Peyer's patch (tissue), 4 donors: ENCODE results near the gene ERC1. TPM values are rescaled to one million over a fixed set of nuclear protein-coding genes. Genes with fewer than 3 reads are reported as not detected.

ENCODE experiments used
- DNase-seq, 3 donors: peaks; one replicate each; pipeline ENCODE4 v3.0.0-alpha.2; 2017 to 2019
- H3K27ac ChIP-seq, 4 donors: fragments of 200-600 bp; sonication (generic); one replicate each; pipeline ENCODE4 v1.5.1; 2016 to 2019
- H3K27me3 ChIP-seq, 2 donors: fragments of 200-600 bp; sonication (generic); one replicate each; pipeline ENCODE4 v1.5.1; 2019
- H3K36me3 ChIP-seq, 3 donors: fragments of 200-600 bp; sonication (generic); one replicate each; pipeline ENCODE4 v1.5.1; 2016 to 2019
- H3K4me1 ChIP-seq, 4 donors: fragments of 200-600 bp; sonication (generic); one replicate each; pipeline ENCODE4 v1.5.1; 2016 to 2019
- H3K4me3 ChIP-seq, 4 donors: fragments of 200-600 bp; sonication (generic); 1 replicate in 3 of 4; 2 replicates in 1 of 4; pipeline ENCODE4 v1.5.1; 2016 to 2019; ENCODE audit warnings: mild to moderate bottlenecking in 1 of 4
- H3K9me3 ChIP-seq, 4 donors: fragments of 200-600 bp; sonication (generic); one replicate each; pipeline ENCODE4 v1.5.1; 2016 to 2019; ENCODE audit warnings: mild to moderate bottlenecking in 1 of 4
- CTCF ChIP-seq, 6 experiments: fragments of 450-650 bp in 4 of 6; fragments of 200-600 bp in 2 of 6; sonication (generic) in 1 of 6; IDR thresholded peaks; one replicate each; pipeline ENCODE4 v1.5.1; 2017 to 2019; ENCODE audit warnings: antibody characterized with exemption in 6 of 6, mild to moderate bottlenecking in 3 of 6, moderate library complexity in 1 of 6
- POLR2A ChIP-seq, 2 donors: fragments of 450-650 bp; IDR thresholded peaks; one replicate each; pipeline ENCODE4 v1.5.1; 2017; ENCODE audit warnings: antibody characterized with exemption in 2 of 2, mild to moderate bottlenecking in 2 of 2, moderate library complexity in 2 of 2
- total RNA-seq, 4 donors: library from RNA; depleted of rRNA; stranded (reverse); fragments of >200 nt; gene quantifications; one replicate each; pipeline ENCODE4 v1.1.0, GENCODE V29; 2016

ERC1 gene
- total RNA-seq, 4 donors from 2014 or later: 26.5 to 184 (median 31.7) TPM

- H3K9me3 ChIP-seq: no peaks in the 10 kb centered on the region
- no peaks in the 10 kb centered on the region for H3K4me1 ChIP-seq
- DNase-seq: no peak
- no peak overlapping the region for H3K4me3 ChIP-seq
- H3K27me3 ChIP-seq: no peaks in the 10 kb centered on the region
- no peak overlapping the region for H3K27ac ChIP-seq
- TF ChIP-seq POLR2A (IDR thresholded peaks at IDR 0.05) (no peak), CTCF (IDR thresholded peaks at IDR 0.05) (no peak)
- H3K36me3 ChIP-seq: no peaks in the 10 kb centered on the region
Observed at GRCh38 chr12:1302201-1302870, 311.3 kb downstream of the ERC1 start.

- no peak overlapping the region for H3K27ac ChIP-seq
Observed at GRCh38 chr12:1305063-1305434, 314.0 kb downstream of the ERC1 start.

GRCh38 chr12:1305791-1306500, 314.9 kb downstream of the ERC1 start:
- DNase-seq: no peak
- Histone ChIP-seq H3K27ac (no peak overlapping the region), H3K36me3 (no peaks in the 10 kb centered on the region), H3K4me1 (no peaks in the 10 kb centered on the region), H3K27me3 (no peaks in the 10 kb centered on the region), H3K4me3 (no peak overlapping the region), H3K9me3 (no peaks in the 10 kb centered on the region)
- no peak for TF ChIP-seq POLR2A (IDR thresholded peaks at IDR 0.05)
- no peak for TF ChIP-seq CTCF (IDR thresholded peaks at IDR 0.05)

More at GRCh38 chr12:1305063-1305434, 314.0 kb downstream of the ERC1 start:
- TF ChIP-seq CTCF (IDR thresholded peaks at IDR 0.05) (no peak), POLR2A (IDR thresholded peaks at IDR 0.05) (no peak)
- no peak for DNase-seq
- Histone ChIP-seq H3K9me3 (no peaks in the 10 kb centered on the region), H3K36me3 (no peaks in the 10 kb centered on the region), H3K27me3 (no peaks in the 10 kb centered on the region), H3K4me3 (no peak overlapping the region), H3K4me1 (no peaks in the 10 kb centered on the region)

GRCh38 chr12:1306817-1307216, 315.8 kb downstream of the ERC1 start:
- no peaks in the 10 kb centered on the region for H3K27me3 ChIP-seq
- H3K36me3 ChIP-seq: no peaks in the 10 kb centered on the region
- H3K4me1 ChIP-seq: no peaks in the 10 kb centered on the region
- H3K4me3 ChIP-seq: no peak overlapping the region
- TF ChIP-seq CTCF (IDR thresholded peaks at IDR 0.05) (no peak), POLR2A (IDR thresholded peaks at IDR 0.05) (no peak)
- H3K27ac ChIP-seq: no peak overlapping the region
- no peaks in the 10 kb centered on the region for H3K9me3 ChIP-seq
- no peak for DNase-seq

- no peaks in the 10 kb centered on the region for H3K27me3 ChIP-seq
- no peaks in the 10 kb centered on the region for H3K4me1 ChIP-seq
- TF ChIP-seq POLR2A (IDR thresholded peaks at IDR 0.05) (no peak), CTCF (IDR thresholded peaks at IDR 0.05) (no peak)
- no peak overlapping the region for H3K4me3 ChIP-seq
- no peak overlapping the region for H3K27ac ChIP-seq
- no peaks in the 10 kb centered on the region for H3K9me3 ChIP-seq
- no peak for DNase-seq
- no peaks in the 10 kb centered on the region for H3K36me3 ChIP-seq
Observed at GRCh38 chr12:1307796-1308195, 316.8 kb downstream of the ERC1 start.
